GM19452 (cell line): ENCODE measurements around the gene THUMPD2.

Experiments used
- ATAC-seq: cut with Tn5 transposase; IDR thresholded peaks from one replicate; pipeline ENCODE4 v1.9.1; 2021; ENCODE audit not compliant: unreplicated experiment

The THUMPD2 gene

GRCh38 chr2:39720970-39721369 is 58.1 kb downstream of the THUMPD2 start:
- no peak for ATAC-seq

- no peak for ATAC-seq
These were observed 59.7 kb downstream of the THUMPD2 start for GRCh38 chr2:39719317-39719716.

- ATAC-seq, result no peak
These were observed 60.6 kb downstream of the THUMPD2 start for GRCh38 chr2:39718483-39718882.

GRCh38 chr2:39717067-39717466 is 62.0 kb downstream of the THUMPD2 start:
- no peak for ATAC-seq

- ATAC-seq, result no peak
These were observed 63.2 kb downstream of the THUMPD2 start for GRCh38 chr2:39715822-39716221.

GRCh38 chr2:39715095-39715494 is 64.0 kb downstream of the THUMPD2 start:
- ATAC-seq, result no peak

- ATAC-seq, result no peak
These were observed 66.1 kb downstream of the THUMPD2 start for GRCh38 chr2:39712953-39713352.

GRCh38 chr2:39710807-39711206 is 68.3 kb downstream of the THUMPD2 start:
- no peak for ATAC-seq

- no peak for ATAC-seq
These were observed 71.1 kb downstream of the THUMPD2 start for GRCh38 chr2:39708003-39708402.

GRCh38 chr2:39706945-39707344 is 72.1 kb downstream of the THUMPD2 start:
- no peak for ATAC-seq

GRCh38 chr2:39706312-39706711 is 72.7 kb downstream of the THUMPD2 start:
- ATAC-seq, result no peak

- ATAC-seq, result no peak
These were observed 73.4 kb downstream of the THUMPD2 start for GRCh38 chr2:39705638-39706037.

- no peak for ATAC-seq
These were observed 74.5 kb downstream of the THUMPD2 start for GRCh38 chr2:39704540-39704939.

GRCh38 chr2:39703181-39703872 is 75.7 kb downstream of the THUMPD2 start:
- ATAC-seq, result no peak

GRCh38 chr2:39701137-39701536 is 77.9 kb downstream of the THUMPD2 start:
- no peak for ATAC-seq

GRCh38 chr2:39697454-39697853 is 81.6 kb downstream of the THUMPD2 start:
- ATAC-seq, result no peak

- no peak for ATAC-seq
These were observed 82.2 kb downstream of the THUMPD2 start for GRCh38 chr2:39696838-39697237.

GRCh38 chr2:39696101-39696553 is 82.9 kb downstream of the THUMPD2 start:
- ATAC-seq, result no peak

GRCh38 chr2:39693245-39693644 is 85.8 kb downstream of the THUMPD2 start:
- ATAC-seq, result no peak

- no peak for ATAC-seq
These were observed 89.2 kb downstream of the THUMPD2 start for GRCh38 chr2:39689876-39690275.

GRCh38 chr2:39689272-39689841 is 89.7 kb downstream of the THUMPD2 start:
- no peak for ATAC-seq

- no peak for ATAC-seq
These were observed 90.9 kb downstream of the THUMPD2 start for GRCh38 chr2:39688181-39688580.

GRCh38 chr2:39686456-39686855 is 92.6 kb downstream of the THUMPD2 start:
- no peak for ATAC-seq
